Measurements from ENCODE around the gene MED16.
A peak's percentile ranks its signal among the peaks of the same experiment; 100 is the strongest.

The MED16 gene, protein sequence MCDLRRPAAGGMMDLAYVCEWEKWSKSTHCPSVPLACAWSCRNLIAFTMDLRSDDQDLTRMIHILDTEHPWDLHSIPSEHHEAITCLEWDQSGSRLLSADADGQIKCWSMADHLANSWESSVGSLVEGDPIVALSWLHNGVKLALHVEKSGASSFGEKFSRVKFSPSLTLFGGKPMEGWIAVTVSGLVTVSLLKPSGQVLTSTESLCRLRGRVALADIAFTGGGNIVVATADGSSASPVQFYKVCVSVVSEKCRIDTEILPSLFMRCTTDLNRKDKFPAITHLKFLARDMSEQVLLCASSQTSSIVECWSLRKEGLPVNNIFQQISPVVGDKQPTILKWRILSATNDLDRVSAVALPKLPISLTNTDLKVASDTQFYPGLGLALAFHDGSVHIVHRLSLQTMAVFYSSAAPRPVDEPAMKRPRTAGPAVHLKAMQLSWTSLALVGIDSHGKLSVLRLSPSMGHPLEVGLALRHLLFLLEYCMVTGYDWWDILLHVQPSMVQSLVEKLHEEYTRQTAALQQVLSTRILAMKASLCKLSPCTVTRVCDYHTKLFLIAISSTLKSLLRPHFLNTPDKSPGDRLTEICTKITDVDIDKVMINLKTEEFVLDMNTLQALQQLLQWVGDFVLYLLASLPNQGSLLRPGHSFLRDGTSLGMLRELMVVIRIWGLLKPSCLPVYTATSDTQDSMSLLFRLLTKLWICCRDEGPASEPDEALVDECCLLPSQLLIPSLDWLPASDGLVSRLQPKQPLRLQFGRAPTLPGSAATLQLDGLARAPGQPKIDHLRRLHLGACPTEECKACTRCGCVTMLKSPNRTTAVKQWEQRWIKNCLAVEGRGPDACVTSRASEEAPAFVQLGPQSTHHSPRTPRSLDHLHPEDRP

DNA sequence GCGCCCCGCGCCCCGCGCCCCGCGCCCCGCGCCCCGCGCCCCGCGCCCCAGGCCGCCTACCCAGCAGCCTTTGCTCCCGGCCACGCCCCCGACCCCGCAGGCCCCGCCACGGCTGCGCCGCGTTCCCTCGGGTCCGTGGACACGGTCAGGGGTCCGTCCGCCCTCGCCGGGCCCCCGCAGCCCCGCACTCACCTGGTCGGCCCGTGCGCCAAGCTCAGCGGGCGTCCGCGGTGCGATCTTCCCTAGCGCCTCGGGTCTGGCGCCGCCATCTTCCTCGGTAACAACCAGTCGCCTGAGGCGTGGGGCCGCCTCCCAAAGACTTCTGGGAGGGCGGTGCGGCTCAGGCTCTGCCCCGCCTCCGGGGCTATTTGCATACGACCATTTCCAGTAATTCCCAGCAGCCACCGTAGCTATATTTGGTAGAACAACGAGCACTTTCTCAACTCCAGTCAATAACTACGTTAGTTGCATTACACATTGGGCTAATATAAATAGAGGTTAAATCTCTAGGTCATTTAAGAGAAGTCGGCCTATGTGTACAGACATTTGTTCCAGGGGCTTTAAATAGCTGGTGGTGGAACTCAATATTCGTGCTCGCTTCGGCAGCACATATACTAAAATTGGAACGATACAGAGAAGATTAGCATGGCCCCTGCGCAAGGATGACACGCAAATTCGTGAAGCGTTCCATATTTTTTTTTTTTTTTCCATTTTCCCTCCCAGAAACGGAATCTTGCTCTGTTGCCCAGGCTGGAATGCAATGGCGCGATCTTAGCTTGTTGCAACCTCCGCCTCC, at the start of gene MED16, which contains the start of gene RNU6-9:
MED16 (minus strand) TSS at position 294 of the 796 bp plus-strand sequence. CDS start 2,056 bp downstream, outside the sequence.
RNU6-9 (plus strand) TSS at position 591 of the 796 bp plus-strand sequence.
- DNase-seq (ENCODE audit: low read depth in 2 of 2), result peak; percentile 77 to 78

DNA sequence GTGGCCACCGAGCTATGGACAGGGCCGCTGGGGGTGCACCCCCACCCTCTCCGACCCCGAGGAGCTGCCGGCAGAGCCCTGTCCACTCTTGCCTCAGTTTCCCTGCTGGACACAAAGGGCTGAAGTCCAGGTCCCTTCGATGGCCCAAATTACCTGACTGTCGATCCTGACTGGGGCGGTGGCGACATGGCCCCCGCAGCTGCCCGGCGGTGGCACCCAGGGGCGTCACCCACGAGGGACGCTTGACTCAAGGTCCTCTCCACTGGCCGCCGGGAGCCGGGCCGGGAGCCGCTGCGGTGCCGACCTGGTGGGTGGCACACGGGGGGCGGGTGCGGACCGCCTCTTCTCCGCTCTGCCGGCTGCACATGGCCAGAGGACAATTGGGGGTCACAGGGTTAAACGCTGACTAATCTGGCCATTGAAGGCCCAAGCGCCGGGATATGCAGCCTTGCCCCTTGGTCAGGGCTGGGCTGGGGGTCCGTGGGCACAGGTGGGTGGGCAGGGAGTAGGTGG, 49.2 kb upstream of the MED16 start:
- no peak for DNase-seq (ENCODE audit: low read depth in 2 of 2)

DNA sequence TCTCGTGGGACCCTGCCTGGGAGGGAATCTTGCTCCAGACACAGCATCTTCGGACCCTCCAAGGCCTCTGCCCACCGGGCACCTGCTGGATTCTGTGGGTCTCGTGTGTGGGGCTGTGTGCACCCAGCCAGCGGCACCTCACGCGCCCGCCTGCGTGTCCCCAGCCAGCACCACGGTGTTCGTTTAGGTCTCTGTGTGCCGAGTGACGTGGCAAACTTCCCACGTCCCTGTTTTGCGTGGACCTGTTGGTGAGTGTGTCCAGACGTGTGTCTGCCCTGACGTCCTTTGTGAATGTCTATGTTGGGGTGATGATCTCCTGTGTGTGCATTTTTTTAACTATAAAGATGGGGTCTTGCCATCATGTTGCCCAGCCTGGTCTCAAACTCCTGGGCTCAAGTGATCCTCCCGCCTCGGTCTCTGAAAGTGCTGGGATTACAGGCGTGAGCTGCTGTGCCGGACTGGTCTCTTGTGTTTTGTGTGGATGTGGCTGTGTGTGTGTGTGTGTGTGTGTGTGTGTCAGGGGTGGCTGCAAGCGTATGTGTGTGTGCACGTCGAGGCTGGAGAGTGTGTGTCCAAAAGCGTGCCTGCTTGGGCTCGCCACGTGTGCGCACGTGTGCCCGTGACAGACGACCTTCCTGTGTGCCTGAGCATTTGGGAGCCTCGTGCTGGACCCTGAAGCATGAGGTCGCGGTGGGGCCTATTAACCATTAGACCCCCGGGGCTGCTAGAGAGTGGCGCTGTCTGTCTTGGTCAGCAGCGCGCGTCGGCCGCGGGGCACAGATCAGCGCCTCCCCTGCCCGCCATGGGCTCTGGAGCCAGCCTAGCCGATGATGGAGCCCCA, 48.5 kb upstream of the MED16 start:
- no peak for DNase-seq (ENCODE audit: low read depth in 2 of 2)

DNA sequence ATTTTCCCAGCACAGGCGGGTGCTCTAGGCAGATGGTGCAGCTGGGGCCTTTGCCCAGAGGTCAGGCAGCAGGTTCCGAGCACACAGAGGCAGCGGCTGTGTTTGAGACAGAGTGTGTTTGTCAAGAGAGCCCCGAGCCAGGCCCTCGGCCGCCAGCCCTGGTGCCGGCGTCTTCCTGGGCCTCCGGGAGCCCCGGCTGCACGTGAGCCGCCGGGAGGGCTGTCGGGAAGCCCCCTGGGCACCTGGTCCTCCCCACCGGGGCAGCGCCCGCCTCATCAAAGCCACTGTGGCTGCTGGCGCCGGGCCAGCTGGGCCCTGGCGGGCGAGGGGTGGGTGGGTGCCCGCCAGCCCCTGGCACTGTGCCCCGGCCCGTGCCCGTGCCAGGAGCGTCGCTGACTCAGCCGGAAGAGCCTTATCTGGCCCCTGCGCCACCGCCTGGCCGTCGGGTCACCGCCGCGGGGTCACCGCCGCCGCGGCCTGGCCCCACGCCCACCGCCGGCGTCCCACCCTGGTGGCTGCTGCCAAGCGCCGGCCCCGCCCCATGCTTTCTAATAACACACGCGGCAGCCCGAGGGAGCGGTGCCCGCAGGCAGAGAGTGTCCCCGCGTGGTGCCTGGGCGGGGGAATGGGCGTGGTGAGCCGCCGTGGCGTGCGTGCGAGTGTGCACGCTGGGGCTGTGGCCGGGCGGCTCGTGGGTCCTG, 47.8 kb upstream of the MED16 start:
- no peak for DNase-seq (ENCODE audit: low read depth in 2 of 2)

DNA sequence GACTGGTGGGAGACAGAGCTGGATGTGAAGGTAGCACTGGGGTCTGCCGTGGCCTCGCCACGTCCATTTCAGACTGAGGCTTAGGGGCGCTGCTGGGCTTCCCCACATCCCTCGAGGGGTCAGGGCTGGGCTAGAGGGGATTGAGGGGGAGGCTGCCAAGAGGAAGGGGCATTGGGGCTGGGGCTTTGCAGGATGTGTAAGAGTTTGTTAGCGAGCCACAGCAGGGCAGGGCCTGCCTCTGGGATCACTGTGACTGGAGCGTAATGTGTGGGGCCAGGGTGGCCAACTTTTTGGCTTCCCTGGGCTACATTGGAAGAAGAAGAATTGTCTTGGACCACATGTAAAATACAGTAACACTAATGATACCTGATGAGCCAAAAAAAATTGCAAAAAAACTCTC, 46.9 kb upstream of the MED16 start:
- DNase-seq (ENCODE audit: low read depth in 2 of 2), result no peak

DNA sequence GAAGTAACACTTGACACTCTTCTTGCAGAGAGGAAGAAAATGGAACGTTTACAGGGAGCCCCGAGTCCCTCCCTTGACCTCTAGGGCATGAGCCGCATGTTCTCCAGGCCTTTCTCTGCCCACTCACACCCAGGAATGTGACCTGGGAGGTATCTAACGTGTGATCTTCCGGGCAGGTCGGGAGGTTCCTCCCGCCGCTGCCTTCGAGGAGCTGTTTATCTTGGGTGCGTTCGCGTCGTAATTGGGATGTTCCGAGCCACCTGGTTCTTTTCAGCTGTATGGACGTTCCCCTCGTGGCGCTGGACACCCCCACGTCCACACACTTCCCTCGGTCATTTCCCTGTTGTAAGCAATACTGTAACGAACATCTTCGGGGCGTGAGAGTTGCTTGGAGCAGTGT, 46.5 kb upstream of the MED16 start:
- DNase-seq (ENCODE audit: low read depth in 2 of 2), result no peak

DNA sequence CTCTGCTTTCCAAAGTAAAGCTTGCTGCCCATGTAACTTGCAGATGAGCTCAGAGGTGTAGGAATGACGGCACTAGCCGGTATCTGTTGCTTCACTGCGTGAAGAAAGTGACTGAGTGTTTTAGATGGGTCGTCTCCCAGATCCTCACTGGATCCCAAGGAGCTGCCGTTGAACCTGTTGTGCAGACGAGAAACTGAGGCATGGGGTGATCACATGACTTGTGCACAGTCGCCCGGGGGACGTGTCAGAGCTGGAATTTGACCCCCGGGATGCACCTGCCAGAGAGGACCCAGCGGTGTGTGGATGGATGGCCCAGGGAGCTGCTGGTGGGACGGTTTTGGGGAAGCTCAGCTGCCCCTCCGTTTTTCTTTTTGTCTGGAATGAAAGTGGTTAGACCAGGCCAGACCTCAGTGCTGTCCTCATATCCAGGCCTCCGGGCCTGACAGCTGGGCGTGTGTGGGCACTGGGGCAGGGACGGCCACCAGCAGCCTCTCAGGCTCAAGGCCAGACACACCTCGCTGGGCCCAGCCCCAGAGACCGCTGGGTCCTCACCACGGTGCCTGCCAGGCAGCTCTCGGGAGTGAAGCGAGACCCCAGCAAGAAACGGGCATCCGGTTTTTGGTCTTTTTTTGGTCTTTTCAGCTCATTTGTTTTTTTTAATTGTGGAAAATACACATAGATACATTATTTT, 45.4 kb upstream of the MED16 start:
- DNase-seq (ENCODE audit: low read depth in 2 of 2), result no peak

DNA sequence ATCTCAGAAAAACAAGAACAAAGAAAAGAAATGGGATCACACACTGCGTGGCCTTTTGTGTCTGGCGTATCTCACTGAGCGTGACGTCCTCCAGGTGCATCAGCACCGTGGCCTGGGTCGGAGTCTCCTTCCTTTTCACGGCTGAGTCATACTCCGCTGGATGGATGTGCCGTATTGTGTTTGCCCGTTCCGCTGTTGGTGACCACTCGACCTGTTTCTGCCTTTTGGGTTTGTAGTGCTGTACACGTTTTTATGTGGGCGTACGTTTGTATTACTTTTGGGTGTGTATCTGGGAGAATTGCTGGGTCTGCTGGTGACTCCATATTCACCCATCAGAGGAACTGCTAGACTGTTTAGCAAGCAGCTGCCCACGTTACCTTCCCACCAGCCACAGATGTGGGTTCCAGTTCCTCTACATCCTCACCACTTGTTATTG, 44.3 kb upstream of the MED16 start:
- DNase-seq (ENCODE audit: low read depth in 2 of 2), result peak in 1 of 2 donors; percentile 53

DNA sequence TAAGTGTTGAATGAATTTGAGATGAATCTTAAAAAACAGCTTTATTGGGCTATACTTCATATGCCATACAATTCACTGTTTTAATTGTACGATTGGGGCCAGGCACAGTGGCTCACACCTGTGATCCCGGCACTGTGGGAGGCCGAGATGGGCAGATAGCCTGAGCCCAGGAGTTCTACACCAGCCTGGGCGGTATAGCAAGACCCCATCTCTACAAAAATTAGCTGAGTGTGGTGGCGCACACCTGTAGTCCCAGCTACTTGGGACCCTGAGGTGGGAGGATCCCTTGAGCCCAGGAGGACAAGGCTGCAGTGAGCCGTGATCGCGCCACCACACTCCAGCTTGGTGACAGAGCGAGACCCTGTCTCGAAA, 43.2 kb upstream of the MED16 start:
- DNase-seq (ENCODE audit: low read depth in 2 of 2), result no peak

DNA sequence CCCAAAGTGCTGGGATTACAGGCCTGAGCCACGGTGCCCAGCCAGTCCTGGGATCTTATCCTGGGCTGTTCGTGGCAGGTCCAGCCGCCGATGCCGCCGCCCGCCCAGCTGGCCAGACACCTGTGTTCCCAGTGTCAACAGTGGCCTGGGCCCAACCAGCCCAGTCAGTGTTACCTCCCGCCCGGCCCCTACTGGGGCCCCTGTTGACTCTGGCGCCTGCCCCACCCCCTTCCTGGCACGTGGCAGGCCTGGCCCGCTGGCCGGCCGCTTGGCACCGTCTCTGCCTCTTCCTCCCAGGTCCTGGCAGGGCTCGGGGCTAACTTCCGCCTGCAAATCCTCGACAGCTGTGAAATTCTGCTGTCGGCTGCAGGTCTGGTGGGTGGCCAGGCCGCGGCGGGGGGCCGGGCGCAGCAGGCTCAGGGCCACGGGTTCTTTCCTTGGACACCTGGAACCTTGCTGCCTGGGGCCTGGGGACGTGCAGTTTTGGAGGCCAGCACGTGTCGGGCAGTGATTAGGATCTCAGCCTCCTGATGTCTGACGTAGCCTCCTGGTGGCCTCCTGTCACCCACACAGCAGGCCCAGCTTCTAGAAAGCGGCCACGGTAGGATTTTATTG, 42.0 kb upstream of the MED16 start:
- DNase-seq (ENCODE audit: low read depth in 2 of 2), result no peak

DNA sequence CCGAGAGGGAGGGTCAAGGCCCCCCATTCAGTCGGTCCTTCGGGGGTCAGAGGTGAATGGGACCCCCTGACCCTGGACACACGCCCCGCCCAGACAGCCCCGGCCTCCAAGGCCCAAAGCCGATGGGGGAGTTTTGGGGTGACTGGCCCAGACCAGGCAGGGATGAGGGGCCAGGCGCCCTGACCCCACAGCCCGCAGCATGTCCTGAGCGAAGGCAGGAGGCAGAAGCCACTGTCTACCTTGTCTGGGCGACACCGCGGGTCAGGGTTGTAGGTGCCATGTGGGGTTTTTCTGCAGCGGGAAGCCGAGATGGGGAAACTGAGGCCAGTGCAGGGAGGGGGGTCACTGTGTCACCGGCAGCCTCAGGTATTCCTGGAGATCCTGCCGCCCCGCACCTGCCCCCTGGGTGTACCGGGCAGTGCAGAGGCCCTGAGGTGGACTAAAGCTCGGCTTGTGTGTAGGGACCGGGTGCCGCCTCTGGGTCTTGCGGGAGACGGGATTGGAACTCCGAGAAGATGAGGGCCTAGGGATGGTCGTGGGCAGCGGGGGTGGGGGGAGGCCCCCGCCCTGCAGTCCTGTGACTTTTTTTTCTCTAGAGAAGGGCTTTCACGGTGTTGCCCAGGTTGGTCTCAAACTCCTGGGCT, 41.3 kb upstream of the MED16 start:
- DNase-seq (ENCODE audit: low read depth in 2 of 2), result no peak

DNA sequence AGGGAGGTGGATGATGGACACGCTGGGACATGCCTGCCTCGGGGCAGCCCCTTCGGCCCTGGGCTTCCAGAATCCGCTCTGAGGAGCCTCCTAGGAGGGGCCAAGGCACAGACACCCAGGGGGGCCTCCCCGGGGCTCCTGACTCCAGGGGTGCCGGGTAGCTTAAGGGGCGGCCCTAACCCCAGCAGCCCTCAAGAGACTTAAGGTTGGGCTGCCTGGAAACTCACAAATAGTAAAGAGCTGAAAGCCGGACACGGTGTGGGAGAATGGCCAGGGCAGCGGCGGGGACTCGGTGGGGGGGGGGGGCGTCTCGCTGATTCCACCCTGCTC, 40.5 kb upstream of the MED16 start:
- DNase-seq (ENCODE audit: low read depth in 2 of 2), result no peak

DNA sequence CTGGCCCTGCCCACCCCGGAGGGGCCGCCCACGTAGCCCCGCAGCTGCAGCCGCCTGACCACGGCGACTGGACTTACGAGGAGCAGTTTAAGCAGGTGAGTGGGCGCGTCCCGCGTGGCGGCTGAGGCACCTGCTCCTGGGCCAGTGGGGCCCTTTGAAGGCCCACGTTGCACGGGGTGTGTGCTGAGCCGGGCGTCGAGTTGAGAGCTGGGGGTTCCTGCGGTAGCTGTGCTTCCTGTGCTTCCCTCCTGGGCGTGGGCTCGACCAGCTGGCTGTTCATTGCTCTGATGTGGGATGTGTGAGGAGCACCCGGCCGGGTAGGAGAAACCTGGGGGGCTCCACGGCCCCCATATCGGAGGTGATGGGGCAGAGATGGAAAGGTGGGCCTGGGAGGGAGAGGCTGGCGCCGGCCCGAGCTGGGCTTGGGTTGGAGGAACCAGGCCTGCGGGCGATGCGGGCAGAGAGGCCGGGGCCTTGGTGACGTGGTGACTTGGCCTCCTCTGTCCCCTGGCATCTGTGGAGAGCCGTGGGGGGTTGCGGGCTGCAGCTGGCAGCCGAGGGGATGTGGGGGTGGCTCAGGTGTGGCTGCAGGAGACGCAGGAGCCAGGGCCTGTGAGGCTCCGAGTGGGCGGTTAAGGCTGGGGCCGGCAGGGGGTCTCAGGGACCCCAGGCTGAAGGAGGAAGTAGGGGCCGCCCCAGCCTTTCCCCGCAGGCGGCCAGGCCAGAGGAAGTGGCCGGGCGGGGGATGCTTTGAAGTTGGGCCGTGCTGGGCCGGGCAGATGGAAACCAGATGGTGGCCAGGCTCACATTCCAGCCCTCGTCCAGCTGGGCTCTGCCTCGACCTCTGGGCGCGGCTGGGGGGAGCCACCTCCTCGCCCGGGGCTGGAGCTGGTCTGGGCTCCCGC, 39.9 kb upstream of the MED16 start:
- no peak for DNase-seq (ENCODE audit: low read depth in 2 of 2)

DNA sequence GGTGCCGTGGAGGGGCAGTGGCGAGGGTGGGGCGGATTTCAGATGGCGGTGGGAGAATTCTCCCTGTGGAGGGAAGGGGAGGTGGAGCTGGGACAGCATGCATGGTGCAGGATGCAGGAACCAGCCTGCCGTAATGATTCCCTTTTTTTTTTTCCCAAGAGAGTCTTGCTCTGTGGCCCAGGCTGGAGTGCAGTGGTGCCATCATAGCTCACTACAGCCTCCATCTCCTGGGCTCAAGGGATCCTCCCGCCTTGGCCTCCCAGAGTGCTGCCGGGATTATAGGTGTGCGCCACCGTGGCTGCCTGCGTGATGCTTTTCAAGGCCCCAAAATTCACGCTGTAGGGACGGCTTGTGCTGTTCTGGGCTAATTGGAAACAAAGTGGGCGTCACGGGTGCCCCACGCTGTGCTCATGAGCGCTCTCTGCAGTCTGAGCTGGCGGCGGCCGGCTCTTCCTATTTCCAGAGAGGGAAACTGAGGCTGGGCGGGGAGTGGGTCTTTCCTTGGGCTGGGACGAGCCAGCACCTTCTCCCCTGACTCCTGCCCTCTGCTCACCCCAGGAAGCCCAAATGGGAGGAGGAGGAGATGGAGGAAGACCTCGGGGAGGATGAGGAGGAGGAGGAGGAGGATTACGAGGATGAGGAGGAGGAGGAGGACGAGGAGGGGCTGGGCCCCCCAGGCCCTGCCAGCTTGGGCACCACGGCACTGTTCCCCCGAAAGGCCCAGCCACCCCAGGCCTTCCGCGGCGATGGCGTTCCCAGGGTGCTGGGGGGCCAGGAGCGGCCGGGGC, 39.1 kb upstream of the MED16 start:
- no peak for DNase-seq (ENCODE audit: low read depth in 2 of 2)

DNA sequence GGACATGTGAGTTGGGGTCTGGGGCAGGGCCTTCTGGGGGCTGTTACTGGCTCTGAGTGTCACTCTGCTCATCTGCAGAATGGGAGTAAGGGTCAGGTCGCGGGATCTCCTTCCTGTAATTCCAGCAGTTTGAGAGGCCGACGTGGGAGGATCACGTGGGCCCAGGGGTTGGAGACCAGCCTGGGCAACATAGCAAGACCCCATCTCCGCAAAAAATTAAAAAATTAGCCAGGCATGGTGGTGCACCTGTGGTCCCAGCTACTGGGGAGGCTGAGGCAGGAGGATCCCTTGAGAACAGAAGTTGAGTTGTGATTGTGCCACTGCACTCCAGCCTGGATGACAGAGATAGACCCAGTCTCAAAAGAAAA, 36.9 kb upstream of the MED16 start:
- no peak for DNase-seq (ENCODE audit: low read depth in 2 of 2)

DNA sequence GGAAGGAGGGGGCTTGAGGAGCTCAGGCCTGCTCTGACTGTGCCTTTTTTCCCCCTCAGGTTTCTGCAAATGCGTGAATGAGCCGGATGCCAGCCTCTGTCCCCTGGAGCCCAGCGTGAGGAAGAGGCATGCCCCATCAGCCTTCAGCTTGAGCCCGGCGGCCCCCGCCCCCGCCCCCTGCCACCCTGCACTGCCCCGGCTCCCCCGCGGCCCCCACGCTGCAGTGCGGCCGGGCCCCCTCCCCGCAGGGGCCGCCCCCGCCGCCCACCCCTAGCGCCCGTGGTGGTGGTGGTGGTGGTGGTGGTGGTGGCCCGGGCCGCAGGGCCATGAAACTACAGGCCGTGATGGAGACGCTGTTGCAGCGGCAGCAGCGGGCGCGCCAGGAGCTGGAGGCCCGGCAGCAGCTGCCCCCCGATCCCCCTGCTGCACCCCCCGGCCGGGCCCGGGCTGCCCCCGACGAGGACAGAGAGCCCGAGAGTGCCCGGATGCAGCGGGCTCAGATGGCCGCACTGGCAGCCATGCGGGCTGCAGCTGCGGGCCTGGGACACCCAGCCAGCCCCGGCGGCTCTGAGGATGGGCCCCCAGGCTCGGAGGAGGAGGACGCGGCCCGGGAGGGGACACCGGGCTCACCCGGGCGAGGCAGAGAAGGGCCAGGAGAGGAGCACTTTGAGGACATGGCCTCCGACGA, 36.4 kb upstream of the MED16 start:
- DNase-seq (ENCODE audit: low read depth in 2 of 2), result no peak
